Forelimb muscle (tissue), 1 donor: ENCODE results near the gene TMC8. TPM values are rescaled to one million over a fixed set of nuclear protein-coding genes. Genes with fewer than 3 reads are reported as not detected.
"Not testable (repeated sequence)": the region's sequence is repeated elsewhere in the genome, so short reads cannot be mapped to it uniquely, and the experiment has no call there.

Experiments
- DNase-seq: peaks from one replicate; pipeline ENCODE4 v3.0.0-alpha.2; 2013; ENCODE audit warnings: low read depth
- polyA plus RNA-seq: library from polyadenylated mRNA; unstranded; fragments of 120-200 nt; gene quantifications from one replicate; pipeline ENCODE4 v1.2.1, GENCODE V29; 2013; ENCODE audit not compliant: insufficient read length

Gene TMC8
- polyA plus RNA-seq, 1 donor, result 3.3 TPM

GRCh38 chr17:78154903-78155811, 24.6 kb downstream of the TMC8 start:
- DNase-seq, result no peak

DNA sequence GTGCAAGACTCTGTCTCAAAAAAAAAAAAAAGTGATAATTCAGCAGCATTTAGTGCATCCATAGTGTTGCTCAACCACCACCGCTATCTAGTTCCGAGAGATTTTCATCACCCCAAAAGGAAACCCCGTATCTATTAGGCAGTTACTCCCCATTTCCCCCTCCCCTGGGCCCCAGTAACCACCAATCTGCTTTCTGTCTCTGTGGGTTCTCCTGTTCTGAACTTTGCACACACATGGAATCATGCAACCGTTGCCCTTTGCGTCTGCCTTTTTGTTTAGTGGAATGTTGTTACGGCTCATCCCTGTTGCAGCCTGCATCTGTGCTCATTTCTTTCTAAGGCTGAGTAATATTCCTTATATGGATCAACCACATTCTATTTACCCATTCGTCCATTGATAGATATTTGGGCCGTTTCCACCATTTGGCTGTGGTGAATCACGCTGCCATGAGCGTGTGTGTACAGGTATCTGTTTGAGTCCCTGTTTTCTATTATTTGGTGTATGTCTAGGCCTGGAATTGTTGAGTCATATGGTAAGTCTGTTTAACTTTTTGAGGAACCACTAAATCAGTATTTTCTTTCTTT, 29.1 kb downstream of the TMC8 start:
- DNase-seq, result no peak

DNA sequence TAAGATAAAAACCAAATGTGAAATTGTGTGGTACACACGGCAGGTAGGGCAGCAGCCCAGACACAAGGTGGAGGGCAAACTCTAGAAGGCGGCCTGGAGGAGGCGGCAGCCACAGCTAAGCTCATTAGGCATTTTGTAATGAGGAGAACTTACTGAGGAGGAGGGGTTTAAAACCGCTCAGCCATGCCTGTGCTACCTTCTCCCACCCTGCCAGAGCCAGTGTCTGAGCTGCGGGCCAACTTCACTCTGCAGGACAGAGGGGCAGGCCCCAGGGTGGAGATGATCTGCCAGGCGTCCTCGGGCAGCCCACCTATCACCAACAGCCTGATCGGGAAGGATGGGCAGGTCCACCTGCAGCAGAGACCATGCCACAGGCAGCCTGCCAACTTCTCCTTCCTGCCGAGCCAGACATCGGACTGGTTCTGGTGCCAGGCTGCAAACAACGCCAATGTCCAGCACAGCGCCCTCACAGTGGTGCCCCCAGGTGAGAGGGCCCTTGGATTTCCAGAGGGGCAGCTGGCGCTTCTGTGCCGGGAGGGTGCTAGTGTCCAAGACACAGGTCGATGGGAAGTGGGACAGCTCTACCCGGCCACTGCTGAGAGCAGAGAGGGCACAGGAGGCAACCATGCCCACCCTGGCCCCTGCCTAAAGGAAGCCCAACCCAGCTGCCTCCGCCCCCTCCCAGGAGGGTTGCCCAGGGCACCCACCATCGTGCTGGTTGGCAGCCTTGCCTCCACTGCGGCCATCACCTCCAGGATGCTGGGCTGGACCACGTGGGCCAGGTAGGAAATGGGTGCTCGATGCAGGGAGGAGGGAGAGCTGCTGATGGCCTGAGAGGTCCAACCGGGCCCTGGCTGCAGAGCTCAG, 33.5 kb downstream of the TMC8 start:
- no peak for DNase-seq

DNA sequence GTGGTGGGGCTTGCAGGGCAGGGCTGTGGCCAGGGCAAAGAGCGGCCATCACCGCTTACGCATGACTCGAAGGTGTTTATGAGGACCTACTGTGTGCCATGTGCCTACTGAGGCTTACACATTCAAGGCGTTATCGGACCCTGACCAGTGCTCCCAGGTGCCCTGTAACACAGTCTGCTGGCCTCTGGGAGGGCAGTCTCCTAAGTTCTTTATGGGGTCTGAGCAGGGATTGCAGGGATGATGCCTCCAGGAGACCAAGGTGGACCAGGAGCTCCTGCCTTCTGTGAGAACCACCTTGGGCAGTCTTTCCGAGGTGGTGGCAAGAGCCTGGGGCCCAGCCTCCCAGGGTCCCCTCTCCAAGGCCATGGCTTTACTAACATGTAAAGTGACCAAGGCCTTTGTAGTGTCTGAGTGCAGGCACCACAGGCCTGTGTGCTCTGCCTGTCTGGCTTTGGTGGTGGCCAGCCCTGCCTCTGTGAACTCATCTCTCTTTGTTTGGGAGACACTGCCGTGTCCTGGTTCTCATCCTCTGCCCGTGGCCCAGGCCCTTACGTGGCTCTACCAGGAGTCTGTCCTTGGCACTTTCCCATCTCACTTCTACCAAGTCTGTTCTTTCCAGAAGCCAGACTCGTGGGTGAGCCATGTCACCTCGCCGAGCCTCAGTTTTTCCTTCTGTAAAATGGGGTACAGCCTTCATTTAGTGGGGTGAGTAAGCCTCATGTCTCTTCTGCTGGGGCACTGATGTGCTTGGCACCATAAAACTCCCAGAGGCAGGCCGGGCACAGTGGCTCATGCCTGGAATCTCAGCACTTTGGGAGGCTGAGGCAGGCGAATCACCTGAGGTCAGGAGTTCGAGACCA, 34.4 kb downstream of the TMC8 start:
- DNase-seq, result no peak

DNA sequence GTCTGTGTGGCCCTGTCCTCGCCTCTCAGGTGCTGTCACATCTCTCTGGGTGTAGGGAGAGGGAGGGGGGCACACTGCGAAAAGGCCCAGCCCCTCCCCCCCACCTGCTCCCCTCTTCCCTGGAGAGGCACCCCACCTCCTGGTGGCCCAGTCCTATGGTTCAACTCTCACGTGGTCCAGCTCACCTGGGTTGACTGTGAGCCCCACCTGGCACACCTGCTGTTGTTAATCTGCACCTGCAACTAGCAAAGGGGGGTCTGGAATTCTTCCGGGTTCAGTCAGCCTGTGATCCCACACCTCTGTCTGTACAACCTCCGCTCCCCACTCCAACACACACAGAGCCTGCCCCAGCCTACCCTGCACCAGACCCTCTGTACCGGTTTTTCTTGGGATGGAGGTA, 35.8 kb downstream of the TMC8 start:
- no peak for DNase-seq

DNA sequence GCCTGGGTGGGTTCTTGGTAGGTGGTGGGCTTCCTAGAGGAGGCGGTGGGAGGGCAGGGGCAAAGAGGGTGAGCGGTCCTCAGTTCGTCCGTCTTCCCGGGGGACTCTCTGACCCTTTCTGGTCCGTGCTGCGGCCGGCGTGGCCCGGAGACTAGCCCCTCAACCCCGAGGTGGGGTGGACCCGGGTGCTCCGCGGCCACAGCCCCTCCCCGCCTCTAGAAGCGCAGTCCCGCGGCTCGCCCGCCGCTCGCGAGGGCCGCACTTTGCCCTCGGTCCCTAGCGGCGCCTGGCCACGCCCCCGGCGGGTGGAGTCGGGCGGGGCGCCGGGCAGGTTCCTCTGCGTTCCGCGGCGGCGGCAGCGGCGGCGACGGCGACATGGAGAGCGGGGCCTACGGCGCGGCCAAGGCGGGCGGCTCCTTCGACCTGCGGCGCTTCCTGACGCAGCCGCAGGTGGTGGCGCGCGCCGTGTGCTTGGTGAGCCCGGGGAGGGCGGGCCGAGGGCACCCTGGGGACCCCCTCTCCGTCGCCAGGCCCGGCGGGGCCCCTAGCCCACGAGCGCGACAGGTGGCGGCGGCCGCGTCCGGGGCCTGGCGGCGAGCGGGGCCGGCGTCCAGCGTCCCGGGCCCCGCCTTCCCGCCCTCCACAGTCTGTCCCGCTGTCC, 37.8 kb downstream of the TMC8 start, which contains the start of gene SYNGR2:
Gene SYNGR2 (plus strand): TSS at position 340 of the 661 bp plus-strand sequence. CDS start 36 bp downstream, at position 376.
- no peak for DNase-seq

GRCh38 chr17:78168903-78169793, 38.6 kb downstream of the TMC8 start:
- DNase-seq, result no peak

GRCh38 chr17:78170692-78171590, 40.4 kb downstream of the TMC8 start:
- DNase-seq, result no peak

DNA sequence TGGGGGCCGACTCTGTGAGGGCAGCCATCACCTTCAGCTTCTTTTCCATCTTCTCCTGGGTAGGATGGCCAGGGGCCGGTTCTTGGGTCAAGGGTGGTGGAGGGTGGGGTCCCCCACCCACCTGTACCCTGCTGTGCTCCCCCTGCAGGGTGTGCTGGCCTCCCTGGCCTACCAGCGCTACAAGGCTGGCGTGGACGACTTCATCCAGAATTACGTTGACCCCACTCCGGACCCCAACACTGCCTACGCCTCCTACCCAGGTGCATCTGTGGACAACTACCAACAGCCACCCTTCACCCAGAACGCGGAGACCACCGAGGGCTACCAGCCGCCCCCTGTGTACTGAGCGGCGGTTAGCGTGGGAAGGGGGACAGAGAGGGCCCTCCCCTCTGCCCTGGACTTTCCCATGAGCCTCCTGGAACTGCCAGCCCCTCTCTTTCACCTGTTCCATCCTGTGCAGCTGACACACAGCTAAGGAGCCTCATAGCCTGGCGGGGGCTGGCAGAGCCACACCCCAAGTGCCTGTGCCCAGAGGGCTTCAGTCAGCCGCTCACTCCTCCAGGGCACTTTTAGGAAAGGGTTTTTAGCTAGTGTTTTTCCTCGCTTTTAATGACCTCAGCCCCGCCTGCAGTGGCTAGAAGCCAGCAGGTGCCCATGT, 41.1 kb downstream of the TMC8 start:
- DNase-seq, result not testable (repeated sequence)

GRCh38 chr17:78172249-78173051, 41.9 kb downstream of the TMC8 start:
- no peak for DNase-seq

DNA sequence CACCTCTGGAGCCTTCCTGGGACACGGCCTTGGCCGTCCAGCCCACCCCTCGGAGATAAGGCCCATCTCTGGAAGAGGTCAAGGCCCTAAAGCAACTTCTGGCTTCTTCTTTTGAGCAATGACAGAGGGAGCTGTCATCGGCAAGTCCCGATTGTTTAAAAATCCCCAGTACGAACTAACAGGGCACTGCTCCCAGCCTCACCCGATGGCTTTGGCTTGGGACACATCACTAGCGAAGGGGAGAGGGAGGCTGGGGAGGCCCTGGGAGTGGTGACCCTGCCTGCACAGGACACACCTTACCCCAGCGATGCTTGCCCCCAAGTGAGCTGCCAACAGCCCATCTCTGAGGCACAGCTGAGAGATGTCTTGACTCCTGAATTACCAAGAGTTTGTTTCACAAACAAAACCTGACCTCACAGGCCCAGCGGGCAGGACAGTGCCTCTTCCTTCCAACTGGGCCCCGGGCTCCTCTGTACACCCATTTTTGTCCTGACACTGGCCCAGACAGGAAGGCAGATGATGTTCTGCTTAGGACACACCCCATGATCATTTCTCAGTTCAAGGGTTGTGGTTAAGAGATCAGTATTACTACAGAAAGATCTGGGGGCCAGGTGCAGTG, 42.6 kb downstream of the TMC8 start:
- DNase-seq, result no peak

GRCh38 chr17:78174346-78174869, 43.8 kb downstream of the TMC8 start:
- no peak for DNase-seq

DNA sequence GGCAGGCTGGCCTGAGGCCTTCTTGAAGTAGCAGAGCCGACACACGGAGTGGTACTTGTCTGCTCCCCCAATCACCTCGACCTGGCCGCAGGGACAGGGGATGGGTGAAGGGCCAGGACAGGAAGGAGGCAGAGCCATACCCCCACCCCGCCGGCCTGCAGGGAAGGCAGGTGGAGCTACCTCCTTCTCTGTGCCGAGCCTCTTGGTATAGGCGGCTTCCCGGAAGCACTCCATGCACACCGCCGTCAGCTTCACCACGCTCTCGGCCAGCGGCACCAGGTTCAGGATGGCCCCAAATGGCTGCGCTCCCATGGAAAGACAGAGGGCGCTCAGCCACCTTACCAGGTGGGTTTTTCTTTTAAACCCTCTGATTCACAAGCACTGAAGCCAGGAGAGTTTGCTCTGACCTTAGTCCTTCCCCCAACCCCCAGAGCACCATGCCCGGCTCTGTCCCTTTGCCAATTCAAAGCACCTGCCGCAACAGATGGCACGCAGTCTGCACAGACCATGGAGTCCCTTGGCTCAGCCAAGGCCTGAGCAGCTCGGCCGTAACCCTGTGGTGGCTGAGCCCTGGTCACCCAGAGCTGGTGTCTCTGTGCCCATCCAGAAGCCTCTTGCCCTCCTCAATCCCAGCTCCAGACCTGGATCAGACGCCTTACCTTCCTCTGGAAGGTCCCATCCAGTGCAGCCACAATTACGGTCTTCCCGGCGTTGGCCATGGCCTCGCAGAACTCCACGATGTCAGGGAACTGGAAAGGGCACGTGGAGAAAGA, 44.5 kb downstream of the TMC8 start:
- no peak for DNase-seq

DNA sequence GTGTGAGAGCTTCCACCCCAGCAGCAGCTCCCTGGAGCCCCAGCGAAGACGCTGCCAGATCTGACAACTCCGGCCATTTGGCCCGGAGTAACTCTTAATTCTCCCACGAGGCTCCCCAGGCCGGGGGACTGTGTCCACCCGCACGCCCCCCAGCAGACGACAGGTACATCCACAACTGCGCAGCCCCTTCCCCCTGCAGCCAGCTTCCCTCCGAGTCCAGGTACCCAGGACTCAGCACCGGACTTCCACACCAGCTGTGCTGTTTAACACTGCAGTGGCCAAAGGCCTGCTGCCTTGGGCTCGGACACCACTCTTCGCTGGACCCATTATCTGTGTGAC, 45.0 kb downstream of the TMC8 start:
- DNase-seq, result no peak

DNA sequence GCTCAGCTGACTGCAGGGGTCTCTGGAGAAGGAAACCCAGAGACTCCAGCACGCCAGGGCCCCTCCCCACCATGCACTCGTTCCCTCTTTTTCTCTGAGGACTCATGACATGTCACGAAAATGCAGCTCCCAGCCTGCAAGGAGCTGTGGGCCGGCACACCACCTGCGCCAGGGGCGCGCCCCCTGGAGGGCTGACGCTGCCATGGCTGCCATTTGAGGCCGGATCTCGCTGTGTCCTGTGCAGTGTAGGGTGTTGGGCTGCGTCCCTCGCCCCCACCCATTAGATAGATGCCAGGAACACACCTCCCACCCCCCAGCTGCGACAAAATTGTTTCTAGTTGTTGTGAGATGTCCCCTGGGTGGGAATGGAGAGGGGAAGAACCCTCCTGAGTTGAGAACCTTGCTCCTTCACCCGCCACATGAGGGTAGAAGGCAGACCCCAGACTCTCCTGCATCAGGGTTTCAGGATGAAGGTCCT, 46.0 kb downstream of the TMC8 start:
- DNase-seq, result no peak

- no peak for DNase-seq
Observed at GRCh38 chr17:78179372-78179771, 48.8 kb downstream of the TMC8 start.
